Endothelial cell of umbilical vein (primary cell): ENCODE results near the gene AIDA. TPM values are rescaled to one million over a fixed set of nuclear protein-coding genes. Genes with fewer than 3 reads are reported as not detected.

Source experiments
- BruUV-seq: library from RNA; stranded (reverse); fragments of 400-500 nt; replicated peaks from 2 replicates; lab custom pipeline; 2021; lab: Mats Ljungman, UMichigan
- CTCF ChIA-PET: fragments of 300-600, 350-600 bp; sonication (Branson Sonifier 250); formaldehyde crosslinking; loops from one replicate; lab custom pipeline; 2021; ENCODE audit warnings: antibody characterized with exemption, inconsistent platforms; lab: Charles Lee
- POLR2A ChIA-PET: fragments of 300-600, 350-600 bp; sonication (Branson Sonifier 250); formaldehyde crosslinking; loops from one replicate; lab custom pipeline; 2021; ENCODE audit warnings: antibody characterized with exemption, inconsistent platforms; lab: Charles Lee
- DNase-seq: peaks from one replicate; pipeline ENCODE4 v3.0.0-alpha.2; 2011; ENCODE audit warnings: low read depth, low spot score
- FAIRE-seq: peaks from 2 replicates; lab custom pipeline; 2011; peaks lifted over from hg19 to GRCh38; lab: Jason Lieb, UNC
- H2AFZ ChIP-seq: 2 replicates; pipeline ENCODE4 v1.6.0; 2012; ENCODE audit warnings: low read depth, low read length, control low read depth, inconsistent platforms
- H3K27ac ChIP-seq: 2 replicates; pipeline ENCODE4 v1.5.1; 2011; ENCODE audit warnings: low read depth, mild to moderate bottlenecking, control low read depth, low read length, moderate library complexity; ENCODE audit not compliant: insufficient read depth
- H3K27me3 ChIP-seq, 2 experiments: 2 replicates each; pipeline versions ENCODE4 v1.6.0 to v1.6.1; 2011; ENCODE audit warnings: low read length in 2 of 2, mixed read lengths in 1 of 2; ENCODE audit not compliant: control insufficient read depth in 2 of 2, insufficient read depth in 2 of 2
- H3K36me3 ChIP-seq, 2 experiments: 2 replicates in 1 of 2; 3 replicates in 1 of 2; pipeline ENCODE4 v1.5.1; 2011; ENCODE audit warnings: low read length in 2 of 2, mild to moderate bottlenecking in 1 of 2, moderate library complexity in 1 of 2; ENCODE audit not compliant: control insufficient read depth in 2 of 2, insufficient read depth in 2 of 2; ENCODE audit errors: extremely low read depth in 1 of 2
- H3K4me1 ChIP-seq: 3 replicates; pipeline ENCODE4 v1.5.1; 2011; ENCODE audit warnings: mild to moderate bottlenecking, low read length; ENCODE audit not compliant: control insufficient read depth, insufficient read depth; ENCODE audit errors: extremely low read depth
- H3K4me2 ChIP-seq: 2 replicates; pipeline ENCODE4 v1.6.1; 2011; ENCODE audit warnings: low read length, control low read depth, mixed read lengths; ENCODE audit not compliant: insufficient read depth
- H3K4me3 ChIP-seq, 3 experiments: fragments of 200-600 bp in 1 of 3; sonication (generic), shearing (Covaris generic) in 1 of 3; replicated peaks in 1 of 3; 2 replicates each; pipeline ENCODE4 v1.5.1; 2011 to 2016; ENCODE audit warnings: control low read depth in 3 of 3, low read length in 3 of 3, mild to moderate bottlenecking in 2 of 3, inconsistent platforms in 1 of 3, low read depth in 1 of 3, moderate library complexity in 1 of 3; ENCODE audit not compliant: insufficient read depth in 1 of 3
- H3K79me2 ChIP-seq: 2 replicates; pipeline ENCODE4 v1.6.0; 2012; ENCODE audit warnings: low read length, inconsistent platforms; ENCODE audit not compliant: control insufficient read depth, insufficient read depth
- H3K9ac ChIP-seq: replicated peaks from 2 replicates; pipeline ENCODE3; 2011; ENCODE audit warnings: low read length, control low read depth; ENCODE audit not compliant: insufficient read depth; ENCODE audit errors: extremely low read depth
- H3K9me1 ChIP-seq: replicated peaks from 3 replicates; pipeline ENCODE4 v1.6.0; 2011; ENCODE audit warnings: mild to moderate bottlenecking, low read length; ENCODE audit not compliant: control insufficient read depth, insufficient read depth; ENCODE audit errors: extremely low read depth
- H3K9me3 ChIP-seq: replicated peaks from 2 replicates; pipeline ENCODE4 v1.5.1; 2012; ENCODE audit warnings: low read length, inconsistent platforms; ENCODE audit not compliant: control insufficient read depth, insufficient read depth
- H4K20me1 ChIP-seq: replicated peaks from 2 replicates; pipeline ENCODE3; 2011; ENCODE audit warnings: mild to moderate bottlenecking, low read length; ENCODE audit not compliant: control insufficient read depth, insufficient read depth; ENCODE audit errors: extremely low read depth
- CTCF ChIP-seq, 2 donors: IDR thresholded peaks; 1 replicate in 1 of 2; 2 replicates in 1 of 2; pipeline ENCODE4 v1.5.1; 2011; ENCODE audit warnings: low read length in 2 of 2, mild to moderate bottlenecking in 2 of 2, moderate library complexity in 2 of 2, control low read depth in 1 of 2, inconsistent platforms in 1 of 2, low read depth in 1 of 2; ENCODE audit not compliant: insufficient read depth in 1 of 2; ENCODE audit errors: extremely low read depth in 1 of 2
- EZH2 ChIP-seq: IDR thresholded peaks from 2 replicates; pipeline ENCODE4 v1.6.1; 2012; ENCODE audit warnings: borderline replicate concordance, low read depth, mild to moderate bottlenecking, moderate library complexity, low read length, inconsistent platforms; ENCODE audit not compliant: severe bottlenecking
- FOS ChIP-seq: IDR thresholded peaks from 2 replicates; pipeline ENCODE4 v1.6.1; 2011; ENCODE audit warnings: mild to moderate bottlenecking, low read length, moderate library complexity, borderline replicate concordance; ENCODE audit not compliant: insufficient read depth
- GATA2 ChIP-seq: IDR thresholded peaks from 2 replicates; pipeline ENCODE4 v1.7.0; 2011; ENCODE audit warnings: low read depth, mild to moderate bottlenecking, moderate library complexity, mixed read lengths, low read length; ENCODE audit not compliant: insufficient read length, insufficient read depth
- JUN ChIP-seq: IDR thresholded peaks from 2 replicates; pipeline ENCODE4 v1.6.1; 2011; ENCODE audit warnings: borderline replicate concordance, low read depth; ENCODE audit not compliant: insufficient read length, insufficient read depth
- MAX ChIP-seq: IDR thresholded peaks from 2 replicates; pipeline ENCODE4 v1.6.1; 2011; ENCODE audit not compliant: insufficient read depth, insufficient read length
- MYC ChIP-seq: IDR thresholded peaks from one replicate; pipeline ENCODE4 v1.6.1; 2011; ENCODE audit warnings: mild to moderate bottlenecking, low read depth, low read length
- POLR2A ChIP-seq: IDR thresholded peaks from 2 replicates; pipeline ENCODE4 v1.6.1; 2012; ENCODE audit warnings: low read depth, mild to moderate bottlenecking, control low read depth, low read length
- POLR2AphosphoS5 ChIP-seq: IDR thresholded peaks from 2 replicates; pipeline ENCODE4 v1.6.1; 2012; ENCODE audit warnings: low read depth, mild to moderate bottlenecking, control low read depth, low read length, moderate library complexity; ENCODE audit not compliant: insufficient read depth
- dilution Hi-C: fragments of 300-500 bp; cut with MboI; formaldehyde crosslinking; loops from one replicate; pipeline ENCODE4 v1.15.0; 2019; ENCODE audit warnings: low sequenced_read_pairs; ENCODE audit not compliant: extremely low pct_ligation_motif_present
- intact Hi-C: fragments of 100-400 bp; cut with micrococcal nuclease; formaldehyde crosslinking; loops from one replicate; pipeline ENCODE4 v1.10.0; 2022
- polyA plus RNA-seq, 4 experiments: library from polyadenylated mRNA; depleted of rRNA in 3 of 4; stranded (reverse) in 3 of 4; unstranded in 1 of 4; fragments of >200 nt; gene quantifications; 2 replicates each; pipeline versions ENCODE4 v1.2.1 to v1.2.3, GENCODE V29; 2011 to 2012; ENCODE audit warnings: missing spikeins in 1 of 4
- total RNA-seq: library from RNA; stranded (reverse); gene quantifications from 2 replicates; pipeline ENCODE4 v1.2.3, GENCODE V29; 2021

AIDA gene
- total and polyA plus RNA-seq, 2 donors (not counting 3 experiments of a cell fraction or from before 2014, with no cell fraction given): 32.8 to 75.4 TPM

GRCh38 chr1:222736972-222737371 lies 24.7 kb upstream of the AIDA start, which contains the start of gene FAM177B:
Gene FAM177B (plus strand): TSS chr1:222737202. CDS start chr1:222746546, 9,344 bp downstream.
- Histone ChIP-seq H2AFZ (no peak within 1 kb of the TSS), H3K4me3 (no peak within 1 kb of the TSS), H3K27me3 (no peaks in the 10 kb centered on the region), H3K9me1 (no peaks in the 10 kb centered on the region), H3K9ac (no peak within 1 kb of the TSS), H3K4me1 (no peaks in the 10 kb centered on the region), H3K79me2 (no peaks in the 10 kb centered on the region), H3K27ac (no peak within 1 kb of the TSS), H3K36me3 (peaks cover 0 to 17% of the 10 kb centered on the region in 2 experiments), H3K4me2 (no peak within 1 kb of the TSS), H4K20me1 (no peaks in the 10 kb centered on the region), H3K9me3 (no peaks in the 10 kb centered on the region)
- TF ChIP-seq POLR2AphosphoS5 (no peak), CTCF (IDR thresholded peaks at IDR 0.05; ENCODE audit: extremely low read depth in 1 of 2, insufficient read depth in 1 of 2, low read depth in 1 of 2, low read length in 2 of 2) (no peak), GATA2 (no peak), POLR2A (no peak), JUN (no peak), EZH2 (no peak), MYC (no peak), MAX (no peak), FOS (no peak)
- intact Hi-C loops: no loop called here
- no TSS peak for BruUV-seq
- DNase-seq (no peak), FAIRE-seq (no peak)
- POLR2A ChIA-PET: no interaction called here
- CTCF ChIA-PET: interaction anchor here (0.6 to 2.9 kb wide), 9 partner anchors 8 to 397 kb away, joined by 3 to 17 read pairs (median 6); no protein-coding TSS in a partner anchor
- dilution Hi-C loops: no loop called here
